SK-N-MC (cell line): ENCODE data around the gene ADRM1.

Experiments used
- DNase-seq: peaks from one replicate; pipeline ENCODE4 v3.0.0-alpha.2; 2011; ENCODE audit warnings: low read depth, low spot score
- H3K27ac ChIP-seq: fragments of 200-600 bp; sonication (generic); 2 replicates; pipeline ENCODE4 v1.5.1; 2016; ENCODE audit warnings: mixed run types
- H3K36me3 ChIP-seq: fragments of 200-600 bp; sonication (generic); 2 replicates; pipeline ENCODE4 v1.6.1; 2017; ENCODE audit warnings: antibody characterized with exemption, low read length, mixed read lengths; ENCODE audit not compliant: insufficient read depth
- H3K4me3 ChIP-seq: fragments of 200-600 bp; sonication (generic); 2 replicates; pipeline ENCODE4 v1.5.1; 2016
- H3K9ac ChIP-seq: fragments of 200-600 bp; sonication (generic); 2 replicates; pipeline ENCODE4 v1.8.0; 2017; ENCODE audit warnings: mixed run types, mixed read lengths; ENCODE audit not compliant: insufficient read length
- H3K9me3 ChIP-seq: fragments of 200-600 bp; sonication (generic); 2 replicates; pipeline ENCODE4 v1.6.1; 2017; ENCODE audit warnings: low read depth, mild to moderate bottlenecking, antibody characterized with exemption, low read length, moderate library complexity, mixed read lengths
- EZH2 ChIP-seq: fragments of 200-600 bp; sonication (generic); IDR thresholded peaks from one replicate; pipeline ENCODE4 v1.6.1; 2017; ENCODE audit warnings: antibody characterized with exemption
- FOXP2 ChIP-seq: optimal IDR thresholded peaks from 2 replicates; pipeline ENCODE3; 2011; ENCODE audit warnings: mild to moderate bottlenecking, moderate library complexity; ENCODE audit not compliant: insufficient read depth; ENCODE audit errors: extremely low read length, control extremely low read depth
- POLR2AphosphoS5 ChIP-seq: IDR thresholded peaks from 2 replicates; pipeline ENCODE4 v1.6.1; 2012; ENCODE audit warnings: mild to moderate bottlenecking, low read depth, low read length, borderline replicate concordance

ADRM1 gene

GRCh38 chr20:62303340-62304226, 786 bp downstream of the ADRM1 start:
- H3K9ac ChIP-seq: peak overlapping the region; percentile 90
- H3K9me3 ChIP-seq: no peaks in the 10 kb centered on the region
- TF ChIP-seq EZH2 (no peak), FOXP2 (no peak), POLR2AphosphoS5 (no peak)
- peaks cover 45% of the 10 kb centered on the region for H3K36me3 ChIP-seq
- H3K27ac ChIP-seq: peak overlapping the region; percentile 64; the same call in 1 of the 2 replicates
- no peak for DNase-seq
- H3K4me3 ChIP-seq: peak overlapping the region; percentile 99

GRCh38 chr20:62304331-62305148, 1.7 kb downstream of the ADRM1 start:
- H3K27ac ChIP-seq: no peak overlapping the region
- peak overlapping the region; percentile 99 for H3K4me3 ChIP-seq
- no peak for TF ChIP-seq EZH2
- no peak for TF ChIP-seq POLR2AphosphoS5
- TF ChIP-seq FOXP2: no peak
- no peak for DNase-seq
- peaks cover 52% of the 10 kb centered on the region for H3K36me3 ChIP-seq
- H3K9me3 ChIP-seq: no peaks in the 10 kb centered on the region
- H3K9ac ChIP-seq: peak overlapping the region; percentile 90

- no peak for TF ChIP-seq FOXP2
- TF ChIP-seq EZH2: no peak
- no peak; the same call in 1 of the 2 replicates for TF ChIP-seq POLR2AphosphoS5
- Histone ChIP-seq H3K27ac (no peak overlapping the region), H3K9me3 (no peaks in the 10 kb centered on the region), H3K9ac (peak overlapping the region; percentile 90), H3K4me3 (peak overlapping the region; percentile 99), H3K36me3 (peaks cover 52% of the 10 kb centered on the region)
- DNase-seq: no peak
Measured at GRCh38 chr20:62305149-62305764, 2.5 kb downstream of the ADRM1 start.

- Histone ChIP-seq H3K27ac (no peak overlapping the region), H3K36me3 (peaks cover 52% of the 10 kb centered on the region), H3K4me3 (no peak overlapping the region), H3K9ac (peak overlapping the region; percentile 41), H3K9me3 (no peaks in the 10 kb centered on the region)
- TF ChIP-seq EZH2 (no peak), POLR2AphosphoS5 (no peak), FOXP2 (no peak)
- DNase-seq: no peak
Measured at GRCh38 chr20:62305765-62306413, 3.1 kb downstream of the ADRM1 start.

- TF ChIP-seq EZH2 (no peak), POLR2AphosphoS5 (no peak), FOXP2 (no peak)
- Histone ChIP-seq H3K36me3 (peaks cover 52% of the 10 kb centered on the region), H3K4me3 (no peak overlapping the region), H3K9ac (no peak overlapping the region), H3K9me3 (no peaks in the 10 kb centered on the region), H3K27ac (no peak overlapping the region)
- no peak for DNase-seq
Measured at GRCh38 chr20:62306414-62307187, 3.8 kb downstream of the ADRM1 start.

- Histone ChIP-seq H3K9ac (no peak overlapping the region), H3K9me3 (no peaks in the 10 kb centered on the region), H3K27ac (no peak overlapping the region), H3K4me3 (no peak overlapping the region), H3K36me3 (peaks cover 52% of the 10 kb centered on the region)
- TF ChIP-seq FOXP2 (no peak), POLR2AphosphoS5 (no peak), EZH2 (no peak)
- DNase-seq: no peak
Measured at GRCh38 chr20:62307226-62308101, 4.7 kb downstream of the ADRM1 start.

GRCh38 chr20:62308102-62308822, 5.5 kb downstream of the ADRM1 start:
- H3K9me3 ChIP-seq: no peaks in the 10 kb centered on the region
- no peak; the same call in 1 of the 2 replicates for TF ChIP-seq POLR2AphosphoS5
- no peak for TF ChIP-seq FOXP2
- TF ChIP-seq EZH2: no peak
- no peak overlapping the region for H3K9ac ChIP-seq
- H3K4me3 ChIP-seq: no peak overlapping the region
- DNase-seq: no peak
- H3K27ac ChIP-seq: no peak overlapping the region
- peaks cover 52% of the 10 kb centered on the region for H3K36me3 ChIP-seq
